HAP-1 (cell line): ENCODE results near the gene SMS.

Experiments
- DNase-seq, 2 experiments: peaks; one replicate each; pipeline ENCODE4 v3.0.0-alpha.2; 2016 to 2020; ENCODE audit warnings: low spot score in 2 of 2
- H3K27me3 ChIP-seq: fragments of 250-450 bp; sonication (Bioruptor Pico); 2 replicates; pipeline ENCODE4 v1.5.1; 2020; ENCODE audit warnings: low read depth, mild to moderate bottlenecking, moderate library complexity
- H3K36me3 ChIP-seq: fragments of 250-450 bp; sonication (Bioruptor Pico); replicated peaks from 2 replicates; pipeline ENCODE4 v1.5.1; 2020; ENCODE audit warnings: mild to moderate bottlenecking
- H3K4me1 ChIP-seq: fragments of 250-450 bp; sonication (Bioruptor Pico); 2 replicates; pipeline ENCODE4 v1.5.1; 2020; ENCODE audit warnings: mild to moderate bottlenecking
- H3K4me3 ChIP-seq: fragments of 250-450 bp; sonication (Bioruptor Pico); 2 replicates; pipeline ENCODE4 v1.5.1; 2020; ENCODE audit warnings: mild to moderate bottlenecking, moderate library complexity
- H3K9me3 ChIP-seq: fragments of 250-450 bp; sonication (Bioruptor Pico); 2 replicates; pipeline ENCODE4 v1.5.1; 2020; ENCODE audit warnings: mild to moderate bottlenecking, moderate library complexity
- in situ Hi-C: fragments of 300-500 bp; cut with MboI; formaldehyde crosslinking; loops from 3 replicates; pipeline ENCODE4 v1.14.3; 2020; ENCODE audit warnings: low sequenced_read_pairs, inconsistent platforms, mixed read lengths

The SMS gene

GRCh38 chrX:21940356-21940829 lies at the start of gene SMS:
SMS (plus strand) TSS chrX:21940709; CDS start chrX:21940825, 116 bp downstream.
- no peaks in the 10 kb centered on the region for H3K9me3 ChIP-seq
- H3K27me3 ChIP-seq = no peaks in the 10 kb centered on the region
- H3K36me3 ChIP-seq = no peaks in the 10 kb centered on the region
- H3K4me1 ChIP-seq = peaks cover 23% of the 10 kb centered on the region
- DNase-seq = peak; percentile 77 to 88
- peak within 1 kb of the TSS; percentile 68 for H3K4me3 ChIP-seq
- in situ Hi-C loops = loop anchor here (10.0 kb wide), 1 partner anchor 96 kb away; no protein-coding TSS in a partner anchor

GRCh38 chrX:21905313-21905712 lies 35.2 kb upstream of the SMS start:
- no peak overlapping the region for H3K4me3 ChIP-seq

GRCh38 chrX:21905953-21906352 lies 34.6 kb upstream of the SMS start:
- no peaks in the 10 kb centered on the region for H3K9me3 ChIP-seq
- no peaks in the 10 kb centered on the region for H3K27me3 ChIP-seq
- peaks cover 35% of the 10 kb centered on the region for H3K4me1 ChIP-seq
- in situ Hi-C loops = no loop called here
- H3K36me3 ChIP-seq = no peaks in the 10 kb centered on the region
- no peak overlapping the region for H3K4me3 ChIP-seq
- DNase-seq = peak; percentile 53 to 94

More at GRCh38 chrX:21905313-21905712, 35.2 kb upstream of the SMS start:
- Histone ChIP-seq H3K36me3 (no peaks in the 10 kb centered on the region), H3K4me1 (peaks cover 35% of the 10 kb centered on the region), H3K9me3 (no peaks in the 10 kb centered on the region), H3K27me3 (no peaks in the 10 kb centered on the region)
- DNase-seq = peak; percentile 85 to 97
- in situ Hi-C loops = no loop called here

- Histone ChIP-seq H3K4me3 (no peak overlapping the region), H3K27me3 (no peaks in the 10 kb centered on the region), H3K4me1 (peaks cover 35% of the 10 kb centered on the region), H3K9me3 (no peaks in the 10 kb centered on the region), H3K36me3 (no peaks in the 10 kb centered on the region)
- in situ Hi-C loops = no loop called here
- peak; percentile 36 to 65 for DNase-seq
Measured at GRCh38 chrX:21907260-21907659, 33.2 kb upstream of the SMS start.

- Histone ChIP-seq H3K27me3 (no peaks in the 10 kb centered on the region), H3K4me1 (peaks cover 23% of the 10 kb centered on the region), H3K36me3 (no peaks in the 10 kb centered on the region), H3K9me3 (no peaks in the 10 kb centered on the region), H3K4me3 (no peak overlapping the region)
- no peak for DNase-seq
- in situ Hi-C loops = no loop called here
Measured at GRCh38 chrX:21911481-21911880, 29.0 kb upstream of the SMS start.

- no peaks in the 10 kb centered on the region for H3K36me3 ChIP-seq
- no peak for DNase-seq
- in situ Hi-C loops = no loop called here
- H3K4me1 ChIP-seq = peaks cover 15% of the 10 kb centered on the region
- no peaks in the 10 kb centered on the region for H3K27me3 ChIP-seq
- no peak overlapping the region for H3K4me3 ChIP-seq
- no peaks in the 10 kb centered on the region for H3K9me3 ChIP-seq
Measured at GRCh38 chrX:21912220-21912619, 28.3 kb upstream of the SMS start.

GRCh38 chrX:21912989-21913388 lies 27.5 kb upstream of the SMS start:
- Histone ChIP-seq H3K36me3 (no peaks in the 10 kb centered on the region), H3K27me3 (no peaks in the 10 kb centered on the region), H3K4me3 (no peak overlapping the region), H3K4me1 (peaks cover 8% of the 10 kb centered on the region; the same call in 1 of the 2 replicates), H3K9me3 (no peaks in the 10 kb centered on the region)
- in situ Hi-C loops = no loop called here
- no peak for DNase-seq

- no peak for DNase-seq
- H3K36me3 ChIP-seq = no peaks in the 10 kb centered on the region
- H3K4me1 ChIP-seq = peaks cover 28% of the 10 kb centered on the region
- in situ Hi-C loops = no loop called here
- no peak overlapping the region for H3K4me3 ChIP-seq
- H3K27me3 ChIP-seq = no peaks in the 10 kb centered on the region
- no peaks in the 10 kb centered on the region for H3K9me3 ChIP-seq
Measured at GRCh38 chrX:21926116-21926515, 14.4 kb upstream of the SMS start.

- in situ Hi-C loops = no loop called here
- Histone ChIP-seq H3K4me3 (no peak overlapping the region), H3K4me1 (peaks cover 28% of the 10 kb centered on the region), H3K36me3 (no peaks in the 10 kb centered on the region), H3K9me3 (no peaks in the 10 kb centered on the region), H3K27me3 (no peaks in the 10 kb centered on the region)
- DNase-seq = peak; percentile 39 to 92
Measured at GRCh38 chrX:21926527-21927278, 13.8 kb upstream of the SMS start.

GRCh38 chrX:21929209-21929608 lies 11.3 kb upstream of the SMS start:
- in situ Hi-C loops = no loop called here
- no peaks in the 10 kb centered on the region for H3K9me3 ChIP-seq
- DNase-seq = no peak
- no peaks in the 10 kb centered on the region for H3K36me3 ChIP-seq
- H3K27me3 ChIP-seq = no peaks in the 10 kb centered on the region
- H3K4me1 ChIP-seq = peaks cover 31% of the 10 kb centered on the region
- H3K4me3 ChIP-seq = no peak overlapping the region

- in situ Hi-C loops = no loop called here
- Histone ChIP-seq H3K36me3 (no peaks in the 10 kb centered on the region), H3K4me1 (peaks cover 24% of the 10 kb centered on the region), H3K4me3 (no peak overlapping the region), H3K27me3 (no peaks in the 10 kb centered on the region), H3K9me3 (no peaks in the 10 kb centered on the region)
- DNase-seq = no peak
Measured at GRCh38 chrX:21930986-21931385, 9.5 kb upstream of the SMS start.

- Histone ChIP-seq H3K9me3 (no peaks in the 10 kb centered on the region), H3K36me3 (no peaks in the 10 kb centered on the region), H3K4me1 (peaks cover 13% of the 10 kb centered on the region), H3K27me3 (no peaks in the 10 kb centered on the region), H3K4me3 (no peak overlapping the region)
- in situ Hi-C loops = no loop called here
- no peak for DNase-seq
Measured at GRCh38 chrX:21932292-21933002, 8.1 kb upstream of the SMS start.

GRCh38 chrX:21933077-21933476 lies 7.4 kb upstream of the SMS start:
- peak in 1 of 2 experiments; percentile 34 for DNase-seq

GRCh38 chrX:21934414-21934813 lies 6.1 kb upstream of the SMS start:
- peaks cover 10% of the 10 kb centered on the region; the same call in 1 of the 2 replicates for H3K4me1 ChIP-seq
- no peak for DNase-seq
- no peaks in the 10 kb centered on the region for H3K36me3 ChIP-seq
- H3K27me3 ChIP-seq = no peaks in the 10 kb centered on the region
- H3K9me3 ChIP-seq = no peaks in the 10 kb centered on the region
- H3K4me3 ChIP-seq = no peak overlapping the region
- in situ Hi-C loops = no loop called here

More at GRCh38 chrX:21933077-21933476, 7.4 kb upstream of the SMS start:
- H3K27me3 ChIP-seq = no peaks in the 10 kb centered on the region
- no peak overlapping the region for H3K4me3 ChIP-seq
- H3K4me1 ChIP-seq = peaks cover 10% of the 10 kb centered on the region; the same call in 1 of the 2 replicates
- H3K36me3 ChIP-seq = no peaks in the 10 kb centered on the region
- H3K9me3 ChIP-seq = no peaks in the 10 kb centered on the region
- in situ Hi-C loops = no loop called here
